ENCODE measurements around the gene SRRM1.

- TF ChIP-seq CTCF (IDR thresholded peaks at IDR 0.05; ENCODE audit: insufficient read depth, low read length) (no peak), POLR2AphosphoS5 (IDR thresholded peaks at IDR 0.05; ENCODE audit: low read depth) (no peak), REST (IDR thresholded peaks at IDR 0.05; ENCODE audit: insufficient replicate concordance, low read depth) (no peak), SPI1 (IDR thresholded peaks at IDR 0.05; ENCODE audit: borderline replicate concordance, low read depth) (no peak)
Observed at GRCh38 chr1:24679725-24680124, 36.6 kb downstream of the SRRM1 start.

Data from HL-60 (cell line).